A673 (cell line): ENCODE data around the gene PRRG1. TPM values are rescaled to one million over a fixed set of nuclear protein-coding genes. Genes with fewer than 3 reads are reported as not detected.

Experiments
- total RNA-seq: library from RNA; stranded (reverse); gene quantifications from 2 replicates; pipeline ENCODE4 v1.2.3, GENCODE V29; 2021

The PRRG1 gene
- total RNA-seq, 1 experiment from 2014 or later = 10.4 TPM

Other genes with a start within 250 kb of the PRRG1 start
- gene LANCL3, start 222.3 kb downstream of the PRRG1 start, total RNA-seq = 2.4 and 2.5 TPM in 2 replicates